HEK293 (cell line): ENCODE results near the gene TMEM198.

Experiments
- FEZF1 ChIP-seq: fragments of 450-650 bp; formaldehyde crosslinking; IDR thresholded peaks from 2 replicates; pipeline ENCODE4 v1.5.1; 2016; ENCODE audit warnings: missing biosample characterization, missing genetic modification characterization
- HOXA7 ChIP-seq: sonication (generic); formaldehyde crosslinking; IDR thresholded peaks from 2 replicates; pipeline ENCODE4 v1.8.1; 2022; ENCODE audit warnings: missing genetic modification reagents, borderline replicate concordance
- HOXD13 ChIP-seq: sonication (generic); formaldehyde crosslinking; IDR thresholded peaks from 2 replicates; pipeline ENCODE4 v1.8.0; 2022; ENCODE audit warnings: missing genetic modification reagents, borderline replicate concordance
- KLF10 ChIP-seq: fragments of 450-650 bp; IDR thresholded peaks from 2 replicates; pipeline ENCODE4 v1.5.1; 2018; ENCODE audit warnings: missing biosample characterization, mild to moderate bottlenecking, missing genetic modification characterization
- KLF16 ChIP-seq: fragments of 450-650 bp; formaldehyde crosslinking; IDR thresholded peaks from 2 replicates; pipeline ENCODE4 v1.5.1; 2017; ENCODE audit warnings: missing biosample characterization, missing genetic modification characterization
- KLF7 ChIP-seq: fragments of 450-650 bp; formaldehyde crosslinking; IDR thresholded peaks from 2 replicates; pipeline ENCODE4 v1.5.1; 2016; ENCODE audit warnings: missing biosample characterization, missing genetic modification characterization, borderline replicate concordance
- MZF1 ChIP-seq: fragments of 450-650 bp; formaldehyde crosslinking; IDR thresholded peaks from 2 replicates; pipeline ENCODE4 v1.5.1; 2017; ENCODE audit warnings: missing biosample characterization, missing genetic modification characterization, borderline replicate concordance
- SALL2 ChIP-seq: fragments of 450-650 bp; formaldehyde crosslinking; IDR thresholded peaks from 2 replicates; pipeline ENCODE4 v1.5.0; 2017; ENCODE audit warnings: missing biosample characterization, mild to moderate bottlenecking, missing genetic modification characterization, borderline replicate concordance
- SETDB1 ChIP-seq: IDR thresholded peaks from one replicate; pipeline ENCODE4 v1.6.1; 2017; ENCODE audit warnings: mild to moderate bottlenecking, low read length, moderate library complexity, mixed read lengths; ENCODE audit not compliant: insufficient read length
- TRIM28 ChIP-seq: IDR thresholded peaks from 2 replicates; pipeline ENCODE4 v1.6.1; 2011; ENCODE audit warnings: low read length, control low read depth, borderline replicate concordance
- ZFP41 ChIP-seq: fragments of 450-650 bp; formaldehyde crosslinking; IDR thresholded peaks from 2 replicates; pipeline ENCODE4 v1.5.1; 2016; ENCODE audit warnings: missing biosample characterization, missing genetic modification characterization, borderline replicate concordance
- ZNF146 ChIP-seq: fragments of 450-650 bp; formaldehyde crosslinking; IDR thresholded peaks from 2 replicates; pipeline ENCODE4 v1.5.1; 2016; ENCODE audit warnings: missing biosample characterization, missing genetic modification characterization
- ZNF157 ChIP-seq: fragments of 450-650 bp; formaldehyde crosslinking; IDR thresholded peaks from 2 replicates; pipeline ENCODE4 v1.5.1; 2016; ENCODE audit warnings: missing biosample characterization, missing genetic modification characterization
- ZNF16 ChIP-seq: fragments of 450-650 bp; formaldehyde crosslinking; IDR thresholded peaks from 2 replicates; pipeline ENCODE4 v1.5.1; 2016; ENCODE audit warnings: low read depth, missing biosample characterization, missing genetic modification characterization
- ZNF175 ChIP-seq: fragments of 450-650 bp; formaldehyde crosslinking; IDR thresholded peaks from 2 replicates; pipeline ENCODE4 v1.5.1; 2016; ENCODE audit warnings: missing biosample characterization, missing genetic modification characterization
- ZNF184 ChIP-seq: fragments of 450-650 bp; IDR thresholded peaks from 2 replicates; pipeline ENCODE4 v1.5.1; 2018; ENCODE audit warnings: missing biosample characterization, mild to moderate bottlenecking, missing genetic modification characterization
- ZNF274 ChIP-seq, 2 experiments: fragments of 200-500 bp in 1 of 2; fragments of 450-650 bp in 1 of 2; sonication (Bioruptor generic) in 1 of 2; formaldehyde crosslinking in 1 of 2; IDR thresholded peaks; 2 replicates each; pipeline versions ENCODE4 v1.5.1 to v1.6.1; 2014 to 2016; ENCODE audit warnings: borderline replicate concordance in 1 of 2, inconsistent platforms in 1 of 2, low read length in 1 of 2, missing biosample characterization in 1 of 2, missing genetic modification characterization in 1 of 2
- ZNF350 ChIP-seq: fragments of 450-650 bp; formaldehyde crosslinking; IDR thresholded peaks from 2 replicates; pipeline ENCODE4 v1.5.0; 2017; ENCODE audit warnings: missing biosample characterization, mild to moderate bottlenecking, missing genetic modification characterization
- ZNF423 ChIP-seq: fragments of 450-650 bp; formaldehyde crosslinking; IDR thresholded peaks from 2 replicates; pipeline ENCODE4 v1.5.1; 2016; ENCODE audit warnings: missing biosample characterization, missing genetic modification characterization
- ZNF433 ChIP-seq: fragments of 450-650 bp; formaldehyde crosslinking; IDR thresholded peaks from 2 replicates; pipeline ENCODE4 v1.5.1; 2016; ENCODE audit warnings: missing biosample characterization, missing genetic modification characterization, low read depth
- ZNF48 ChIP-seq: fragments of 450-650 bp; formaldehyde crosslinking; IDR thresholded peaks from 2 replicates; pipeline ENCODE4 v1.5.1; 2016; ENCODE audit warnings: missing biosample characterization, missing genetic modification characterization
- ZNF514 ChIP-seq: fragments of 450-650 bp; formaldehyde crosslinking; IDR thresholded peaks from 2 replicates; pipeline ENCODE4 v1.5.1; 2016; ENCODE audit warnings: missing biosample characterization, missing genetic modification characterization
- ZNF600 ChIP-seq: fragments of 450-650 bp; formaldehyde crosslinking; IDR thresholded peaks from 2 replicates; pipeline ENCODE4 v1.5.1; 2016; ENCODE audit warnings: missing biosample characterization, missing genetic modification characterization
- ZNF658 ChIP-seq: fragments of 450-650 bp; formaldehyde crosslinking; IDR thresholded peaks from 2 replicates; pipeline ENCODE4; 2016; ENCODE audit warnings: missing biosample characterization, missing genetic modification characterization
- ZNF660 ChIP-seq: fragments of 450-650 bp; IDR thresholded peaks from 2 replicates; pipeline ENCODE4 v1.5.1; 2018; ENCODE audit warnings: missing biosample characterization, mild to moderate bottlenecking, missing genetic modification characterization
- ZNF664 ChIP-seq: fragments of 450-650 bp; formaldehyde crosslinking; IDR thresholded peaks from 2 replicates; pipeline ENCODE4 v1.5.1; 2016; ENCODE audit warnings: missing biosample characterization, missing genetic modification characterization
- ZNF670 ChIP-seq: fragments of 450-650 bp; formaldehyde crosslinking; IDR thresholded peaks from 2 replicates; pipeline ENCODE4 v1.5.1; 2016; ENCODE audit warnings: missing biosample characterization, missing genetic modification characterization, low read depth
- ZNF76 ChIP-seq: fragments of 450-650 bp; formaldehyde crosslinking; IDR thresholded peaks from 2 replicates; pipeline ENCODE4; 2016; ENCODE audit warnings: low read depth, missing biosample characterization, missing genetic modification characterization, borderline replicate concordance
- ZNF792 ChIP-seq: fragments of 450-650 bp; formaldehyde crosslinking; IDR thresholded peaks from 2 replicates; pipeline ENCODE4 v1.5.1; 2016; ENCODE audit warnings: missing biosample characterization, missing genetic modification characterization
- ZSCAN16 ChIP-seq: fragments of 450-650 bp; formaldehyde crosslinking; IDR thresholded peaks from 2 replicates; pipeline ENCODE4 v1.5.1; 2016; ENCODE audit warnings: missing biosample characterization, missing genetic modification characterization
- TF ChIP-seq, protein P1 (sequence below): fragments of 450-650 bp; formaldehyde crosslinking; IDR thresholded peaks from 2 replicates; pipeline ENCODE4 v1.5.1; 2016; ENCODE audit warnings: missing biosample characterization, missing genetic modification characterization
- TF ChIP-seq, protein P2 (sequence below): fragments of 450-650 bp; formaldehyde crosslinking; IDR thresholded peaks from 2 replicates; pipeline ENCODE4 v1.5.1; 2017; ENCODE audit warnings: missing biosample characterization, missing genetic modification characterization
- TF ChIP-seq, protein P3 (sequence below): fragments of 450-650 bp; formaldehyde crosslinking; IDR thresholded peaks from 2 replicates; pipeline ENCODE4 v1.5.1; 2016; ENCODE audit warnings: missing biosample characterization, missing genetic modification characterization
- TF ChIP-seq, protein P4 (sequence below): fragments of 450-650 bp; formaldehyde crosslinking; IDR thresholded peaks from 2 replicates; pipeline ENCODE4 v1.5.1; 2016; ENCODE audit warnings: missing biosample characterization, missing genetic modification characterization

TMEM198 gene

DNA sequence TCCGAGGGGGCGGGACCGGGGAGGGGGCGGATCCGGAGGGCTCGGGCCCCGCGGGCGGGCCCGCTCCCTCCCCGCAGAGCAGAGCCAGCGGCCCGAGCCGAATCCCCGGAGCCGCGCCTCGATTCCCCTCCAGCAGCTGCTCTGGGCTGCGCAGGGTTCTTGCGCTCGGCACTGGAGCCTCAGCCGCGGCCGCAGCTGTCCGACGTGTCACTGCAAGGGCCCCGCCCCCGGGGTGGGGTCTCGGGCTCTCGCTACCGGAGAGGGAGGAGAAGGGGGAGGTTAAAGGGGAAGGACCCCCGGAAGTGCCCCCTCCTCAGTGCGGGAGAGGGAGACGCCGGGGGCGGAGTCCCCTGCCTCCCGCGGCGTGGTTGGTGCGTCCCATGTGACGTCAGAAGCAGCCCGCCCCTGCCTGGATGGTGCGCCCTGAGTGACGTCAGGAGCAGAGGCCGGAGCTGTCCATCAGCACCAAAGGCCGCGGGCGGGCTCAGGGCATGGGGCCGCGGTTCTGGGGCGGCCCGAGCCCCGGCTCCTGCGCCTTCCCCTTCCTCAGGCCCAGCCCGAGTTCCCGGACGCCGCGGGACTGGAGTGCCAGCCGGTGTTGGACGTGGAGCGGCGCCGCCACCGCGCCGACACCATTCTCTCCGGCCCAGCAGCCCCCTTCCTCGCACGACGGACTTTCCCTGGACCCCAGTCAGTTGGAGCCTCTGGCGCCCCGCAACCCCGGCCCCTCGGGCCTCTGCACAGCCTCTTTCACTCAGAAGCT is at the start of gene TMEM198, which contains the start of gene CHPF (continued):
- TF ChIP-seq ZSCAN16 (no peak), ZNF350 (tag by site-specific recombination) (no peak), MZF1 (tag by site-specific recombination) (no peak), ZNF76 (0 out of 2 replicates have a peak, but pooled peaks have one; percentile 27), ZNF175 (tag by site-specific recombination) (no peak), ZNF423 (tag by site-specific recombination) (peak; percentile 48; the same call in 1 of the 2 replicates), SETDB1 (no peak), ZNF600 (tag by site-specific recombination) (no peak), ZNF274 (IDR thresholded peaks at IDR 0.05; ENCODE audit: low read length) (no peak), ZNF274 (tag by site-specific recombination; IDR thresholded peaks at IDR 0.05; ENCODE audit: borderline replicate concordance) (no peak), KLF10 (tag by site-specific recombination) (peak; percentile 80), FEZF1 (no peak), ZNF48 (tag by site-specific recombination) (no peak), ZNF670 (tag by site-specific recombination) (no peak), ZNF660 (tag by site-specific recombination) (peak; percentile 38; the same call in 1 of the 2 replicates), TRIM28 (no peak), ZNF157 (no peak), ZNF514 (tag by site-specific recombination) (no peak), KLF16 (tag by site-specific recombination) (peak; percentile 82), ZNF664 (tag by site-specific recombination) (no peak), HOXD13 (CRISPR knock-in tag) (no peak), ZNF16 (tag by site-specific recombination) (no peak), SALL2 (tag by site-specific recombination) (no peak), ZNF658 (tag by site-specific recombination) (no peak), KLF7 (tag by site-specific recombination) (no peak), ZNF792 (no peak), ZNF146 (tag by site-specific recombination) (no peak), ZFP41 (tag by site-specific recombination) (no peak), HOXA7 (CRISPR knock-in tag) (no peak), ZNF184 (no peak), ZNF433 (tag by site-specific recombination) (no peak)
- TF ChIP-seq, protein P1, sequence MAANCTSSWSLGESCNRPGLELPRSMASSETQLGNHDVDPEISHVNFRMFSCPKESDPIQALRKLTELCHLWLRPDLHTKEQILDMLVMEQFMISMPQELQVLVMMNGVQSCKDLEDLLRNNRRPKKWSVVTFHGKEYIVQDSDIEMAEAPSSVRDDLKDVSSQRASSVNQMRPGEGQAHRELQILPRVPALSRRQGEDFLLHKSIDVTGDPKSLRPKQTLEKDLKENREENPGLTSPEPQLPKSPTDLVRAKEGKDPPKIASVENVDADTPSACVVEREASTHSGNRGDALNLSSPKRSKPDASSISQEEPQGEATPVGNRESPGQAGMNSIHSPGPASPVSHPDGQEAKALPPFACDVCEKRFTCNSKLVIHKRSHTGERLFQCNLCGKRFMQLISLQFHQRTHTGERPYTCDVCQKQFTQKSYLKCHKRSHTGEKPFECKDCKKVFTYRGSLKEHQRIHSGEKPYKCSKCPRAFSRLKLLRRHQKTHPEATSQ (tag by site-specific recombination): no peak
- TF ChIP-seq, protein P2, sequence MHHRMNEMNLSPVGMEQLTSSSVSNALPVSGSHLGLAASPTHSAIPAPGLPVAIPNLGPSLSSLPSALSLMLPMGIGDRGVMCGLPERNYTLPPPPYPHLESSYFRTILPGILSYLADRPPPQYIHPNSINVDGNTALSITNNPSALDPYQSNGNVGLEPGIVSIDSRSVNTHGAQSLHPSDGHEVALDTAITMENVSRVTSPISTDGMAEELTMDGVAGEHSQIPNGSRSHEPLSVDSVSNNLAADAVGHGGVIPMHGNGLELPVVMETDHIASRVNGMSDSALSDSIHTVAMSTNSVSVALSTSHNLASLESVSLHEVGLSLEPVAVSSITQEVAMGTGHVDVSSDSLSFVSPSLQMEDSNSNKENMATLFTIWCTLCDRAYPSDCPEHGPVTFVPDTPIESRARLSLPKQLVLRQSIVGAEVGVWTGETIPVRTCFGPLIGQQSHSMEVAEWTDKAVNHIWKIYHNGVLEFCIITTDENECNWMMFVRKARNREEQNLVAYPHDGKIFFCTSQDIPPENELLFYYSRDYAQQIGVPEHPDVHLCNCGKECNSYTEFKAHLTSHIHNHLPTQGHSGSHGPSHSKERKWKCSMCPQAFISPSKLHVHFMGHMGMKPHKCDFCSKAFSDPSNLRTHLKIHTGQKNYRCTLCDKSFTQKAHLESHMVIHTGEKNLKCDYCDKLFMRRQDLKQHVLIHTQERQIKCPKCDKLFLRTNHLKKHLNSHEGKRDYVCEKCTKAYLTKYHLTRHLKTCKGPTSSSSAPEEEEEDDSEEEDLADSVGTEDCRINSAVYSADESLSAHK (tag by site-specific recombination): no peak
- TF ChIP-seq, protein P3, sequence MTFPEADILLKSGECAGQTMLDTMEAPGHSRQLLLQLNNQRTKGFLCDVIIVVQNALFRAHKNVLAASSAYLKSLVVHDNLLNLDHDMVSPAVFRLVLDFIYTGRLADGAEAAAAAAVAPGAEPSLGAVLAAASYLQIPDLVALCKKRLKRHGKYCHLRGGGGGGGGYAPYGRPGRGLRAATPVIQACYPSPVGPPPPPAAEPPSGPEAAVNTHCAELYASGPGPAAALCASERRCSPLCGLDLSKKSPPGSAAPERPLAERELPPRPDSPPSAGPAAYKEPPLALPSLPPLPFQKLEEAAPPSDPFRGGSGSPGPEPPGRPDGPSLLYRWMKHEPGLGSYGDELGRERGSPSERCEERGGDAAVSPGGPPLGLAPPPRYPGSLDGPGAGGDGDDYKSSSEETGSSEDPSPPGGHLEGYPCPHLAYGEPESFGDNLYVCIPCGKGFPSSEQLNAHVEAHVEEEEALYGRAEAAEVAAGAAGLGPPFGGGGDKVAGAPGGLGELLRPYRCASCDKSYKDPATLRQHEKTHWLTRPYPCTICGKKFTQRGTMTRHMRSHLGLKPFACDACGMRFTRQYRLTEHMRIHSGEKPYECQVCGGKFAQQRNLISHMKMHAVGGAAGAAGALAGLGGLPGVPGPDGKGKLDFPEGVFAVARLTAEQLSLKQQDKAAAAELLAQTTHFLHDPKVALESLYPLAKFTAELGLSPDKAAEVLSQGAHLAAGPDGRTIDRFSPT (tag by site-specific recombination): peak; percentile 52; the same call in 1 of the 2 replicates
- TF ChIP-seq, protein P4, sequence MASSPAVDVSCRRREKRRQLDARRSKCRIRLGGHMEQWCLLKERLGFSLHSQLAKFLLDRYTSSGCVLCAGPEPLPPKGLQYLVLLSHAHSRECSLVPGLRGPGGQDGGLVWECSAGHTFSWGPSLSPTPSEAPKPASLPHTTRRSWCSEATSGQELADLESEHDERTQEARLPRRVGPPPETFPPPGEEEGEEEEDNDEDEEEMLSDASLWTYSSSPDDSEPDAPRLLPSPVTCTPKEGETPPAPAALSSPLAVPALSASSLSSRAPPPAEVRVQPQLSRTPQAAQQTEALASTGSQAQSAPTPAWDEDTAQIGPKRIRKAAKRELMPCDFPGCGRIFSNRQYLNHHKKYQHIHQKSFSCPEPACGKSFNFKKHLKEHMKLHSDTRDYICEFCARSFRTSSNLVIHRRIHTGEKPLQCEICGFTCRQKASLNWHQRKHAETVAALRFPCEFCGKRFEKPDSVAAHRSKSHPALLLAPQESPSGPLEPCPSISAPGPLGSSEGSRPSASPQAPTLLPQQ (tag by site-specific recombination): peak; percentile 25; the same call in 1 of the 2 replicates
